Measurements from ENCODE around the gene NRTN. TPM values are rescaled to one million over a fixed set of nuclear protein-coding genes. Genes with fewer than 3 reads are reported as not detected.

NRTN gene
- polyA plus RNA-seq, 1 donor from 2014 or later, result 0.62 TPM

DNA sequence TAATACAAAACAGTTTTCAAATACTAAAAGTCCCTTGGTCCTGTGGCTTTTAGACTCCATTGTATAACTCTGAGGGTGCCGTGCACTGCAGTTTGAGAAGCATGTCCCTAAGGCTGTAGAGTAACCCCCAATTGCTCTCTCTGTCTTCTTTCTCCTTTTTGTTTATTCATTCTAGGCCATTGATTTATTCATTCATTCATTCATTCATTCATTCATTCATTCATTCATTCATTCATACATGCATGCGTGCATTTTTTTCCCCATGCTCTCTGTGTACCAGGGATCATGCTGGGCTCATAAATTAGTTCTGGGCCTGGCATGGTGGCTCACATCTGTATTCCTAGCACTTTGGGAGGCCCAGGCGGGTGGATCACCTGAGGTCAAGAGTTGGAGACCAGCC, 39.6 kb upstream of the NRTN start:
- Histone ChIP-seq H3K27me3 (ENCODE audit: insufficient read depth, low read depth, low read length) (no peaks in the 10 kb centered on the region), H3K79me2 (replicated peaks; ENCODE audit: insufficient read depth, low read length) (no peaks in the 10 kb centered on the region), H3K27ac (ENCODE audit: low read length) (no peak overlapping the region), H3K9me2 (ENCODE audit: insufficient read depth, low read length) (no peaks in the 10 kb centered on the region), H2AFZ (ENCODE audit: low read depth, low read length) (no peak overlapping the region), H3K4me3 (ENCODE audit: low read length) (no peak overlapping the region), H3K4me2 (ENCODE audit: low read length) (no peak overlapping the region), H3K9ac (ENCODE audit: low read length) (no peak overlapping the region), H3F3A (ENCODE audit: insufficient read depth, low read length, poor library complexity, severe bottlenecking) (no peaks in the 10 kb centered on the region), H3K9me3 (ENCODE audit: low read length) (no peaks in the 10 kb centered on the region), H3K36me3 (ENCODE audit: insufficient read depth, low read length) (no peaks in the 10 kb centered on the region), H4K20me1 (ENCODE audit: insufficient read depth) (no peaks in the 10 kb centered on the region)
- TF ChIP-seq SMC3 (conservative IDR thresholded peaks at IDR 0.05; ENCODE audit: poor library complexity) (no peak), EZH2 (IDR thresholded peaks at IDR 0.05; ENCODE audit: borderline replicate concordance, insufficient read depth, low read length, poor library complexity, severe bottlenecking) (no peak), POLR2AphosphoS5 (IDR thresholded peaks at IDR 0.05) (no peak), TAF1 (IDR thresholded peaks at IDR 0.05; ENCODE audit: low read depth) (no peak), RAD21 (conservative IDR thresholded peaks at IDR 0.05) (no peak), EP300 (conservative IDR thresholded peaks at IDR 0.05; ENCODE audit: poor library complexity, severe bottlenecking) (no peak), MXI1 (conservative IDR thresholded peaks at IDR 0.05; ENCODE audit: poor library complexity, severe bottlenecking) (no peak)
- TF ChIP-seq, protein P1, sequence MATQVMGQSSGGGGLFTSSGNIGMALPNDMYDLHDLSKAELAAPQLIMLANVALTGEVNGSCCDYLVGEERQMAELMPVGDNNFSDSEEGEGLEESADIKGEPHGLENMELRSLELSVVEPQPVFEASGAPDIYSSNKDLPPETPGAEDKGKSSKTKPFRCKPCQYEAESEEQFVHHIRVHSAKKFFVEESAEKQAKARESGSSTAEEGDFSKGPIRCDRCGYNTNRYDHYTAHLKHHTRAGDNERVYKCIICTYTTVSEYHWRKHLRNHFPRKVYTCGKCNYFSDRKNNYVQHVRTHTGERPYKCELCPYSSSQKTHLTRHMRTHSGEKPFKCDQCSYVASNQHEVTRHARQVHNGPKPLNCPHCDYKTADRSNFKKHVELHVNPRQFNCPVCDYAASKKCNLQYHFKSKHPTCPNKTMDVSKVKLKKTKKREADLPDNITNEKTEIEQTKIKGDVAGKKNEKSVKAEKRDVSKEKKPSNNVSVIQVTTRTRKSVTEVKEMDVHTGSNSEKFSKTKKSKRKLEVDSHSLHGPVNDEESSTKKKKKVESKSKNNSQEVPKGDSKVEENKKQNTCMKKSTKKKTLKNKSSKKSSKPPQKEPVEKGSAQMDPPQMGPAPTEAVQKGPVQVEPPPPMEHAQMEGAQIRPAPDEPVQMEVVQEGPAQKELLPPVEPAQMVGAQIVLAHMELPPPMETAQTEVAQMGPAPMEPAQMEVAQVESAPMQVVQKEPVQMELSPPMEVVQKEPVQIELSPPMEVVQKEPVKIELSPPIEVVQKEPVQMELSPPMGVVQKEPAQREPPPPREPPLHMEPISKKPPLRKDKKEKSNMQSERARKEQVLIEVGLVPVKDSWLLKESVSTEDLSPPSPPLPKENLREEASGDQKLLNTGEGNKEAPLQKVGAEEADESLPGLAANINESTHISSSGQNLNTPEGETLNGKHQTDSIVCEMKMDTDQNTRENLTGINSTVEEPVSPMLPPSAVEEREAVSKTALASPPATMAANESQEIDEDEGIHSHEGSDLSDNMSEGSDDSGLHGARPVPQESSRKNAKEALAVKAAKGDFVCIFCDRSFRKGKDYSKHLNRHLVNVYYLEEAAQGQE (IDR thresholded peaks at IDR 0.05; ENCODE audit: borderline replicate concordance), result no peak
- TF ChIP-seq, protein P2, sequence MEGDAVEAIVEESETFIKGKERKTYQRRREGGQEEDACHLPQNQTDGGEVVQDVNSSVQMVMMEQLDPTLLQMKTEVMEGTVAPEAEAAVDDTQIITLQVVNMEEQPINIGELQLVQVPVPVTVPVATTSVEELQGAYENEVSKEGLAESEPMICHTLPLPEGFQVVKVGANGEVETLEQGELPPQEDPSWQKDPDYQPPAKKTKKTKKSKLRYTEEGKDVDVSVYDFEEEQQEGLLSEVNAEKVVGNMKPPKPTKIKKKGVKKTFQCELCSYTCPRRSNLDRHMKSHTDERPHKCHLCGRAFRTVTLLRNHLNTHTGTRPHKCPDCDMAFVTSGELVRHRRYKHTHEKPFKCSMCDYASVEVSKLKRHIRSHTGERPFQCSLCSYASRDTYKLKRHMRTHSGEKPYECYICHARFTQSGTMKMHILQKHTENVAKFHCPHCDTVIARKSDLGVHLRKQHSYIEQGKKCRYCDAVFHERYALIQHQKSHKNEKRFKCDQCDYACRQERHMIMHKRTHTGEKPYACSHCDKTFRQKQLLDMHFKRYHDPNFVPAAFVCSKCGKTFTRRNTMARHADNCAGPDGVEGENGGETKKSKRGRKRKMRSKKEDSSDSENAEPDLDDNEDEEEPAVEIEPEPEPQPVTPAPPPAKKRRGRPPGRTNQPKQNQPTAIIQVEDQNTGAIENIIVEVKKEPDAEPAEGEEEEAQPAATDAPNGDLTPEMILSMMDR (IDR thresholded peaks at IDR 0.05; ENCODE audit: poor library complexity, severe bottlenecking), result no peak

DNA sequence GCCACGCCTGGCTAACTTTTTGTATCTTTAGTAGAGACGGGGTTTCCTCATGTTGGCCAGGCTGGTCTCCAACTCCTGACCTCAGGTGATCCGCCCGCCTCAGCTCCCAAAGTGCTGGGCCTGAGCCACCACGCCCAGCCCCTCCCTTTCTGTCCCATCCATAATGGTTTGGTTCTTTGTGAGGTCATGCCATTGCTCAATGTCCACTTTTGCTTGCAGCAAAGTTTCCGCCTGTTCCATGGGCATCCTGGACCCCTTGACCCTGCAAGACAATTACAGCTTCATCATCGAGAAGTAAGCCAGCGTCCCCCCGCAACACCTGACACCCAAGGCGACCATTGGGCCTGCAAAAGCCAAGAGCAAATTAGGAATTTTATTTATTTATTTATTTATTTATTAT, 36.9 kb upstream of the NRTN start:
- no peaks in the 10 kb centered on the region for H3K36me3 ChIP-seq (ENCODE audit: insufficient read depth, low read length)
- TF ChIP-seq, protein P1 (IDR thresholded peaks at IDR 0.05; ENCODE audit: borderline replicate concordance), result no peak
- TF ChIP-seq, protein P2 (IDR thresholded peaks at IDR 0.05; ENCODE audit: poor library complexity, severe bottlenecking), result no peak
- TF ChIP-seq MXI1 (conservative IDR thresholded peaks at IDR 0.05; ENCODE audit: poor library complexity, severe bottlenecking), result no peak
- TF ChIP-seq TAF1 (IDR thresholded peaks at IDR 0.05; ENCODE audit: low read depth), result no peak
- no peak for TF ChIP-seq EZH2 (IDR thresholded peaks at IDR 0.05; ENCODE audit: borderline replicate concordance, insufficient read depth, low read length, poor library complexity, severe bottlenecking)
- no peak for TF ChIP-seq POLR2AphosphoS5 (IDR thresholded peaks at IDR 0.05)
- no peak for TF ChIP-seq RAD21 (conservative IDR thresholded peaks at IDR 0.05)
- TF ChIP-seq EP300 (conservative IDR thresholded peaks at IDR 0.05; ENCODE audit: poor library complexity, severe bottlenecking), result no peak
- TF ChIP-seq SMC3 (conservative IDR thresholded peaks at IDR 0.05; ENCODE audit: poor library complexity), result no peak
- no peaks in the 10 kb centered on the region for H3K9me3 ChIP-seq (ENCODE audit: low read length)
- no peak overlapping the region for H3K27ac ChIP-seq (ENCODE audit: low read length)
- no peaks in the 10 kb centered on the region for H3K79me2 ChIP-seq (replicated peaks; ENCODE audit: insufficient read depth, low read length)
- no peak overlapping the region for H3K4me3 ChIP-seq (ENCODE audit: low read length)
- no peaks in the 10 kb centered on the region for H3K9me2 ChIP-seq (ENCODE audit: insufficient read depth, low read length)
- H2AFZ ChIP-seq (ENCODE audit: low read depth, low read length), result no peak overlapping the region
- H3F3A ChIP-seq (ENCODE audit: insufficient read depth, low read length, poor library complexity, severe bottlenecking), result no peaks in the 10 kb centered on the region
- no peak overlapping the region for H3K4me2 ChIP-seq (ENCODE audit: low read length)
- no peak overlapping the region for H3K9ac ChIP-seq (ENCODE audit: low read length)
- H4K20me1 ChIP-seq (ENCODE audit: insufficient read depth), result no peaks in the 10 kb centered on the region
- H3K27me3 ChIP-seq (ENCODE audit: insufficient read depth, low read depth, low read length), result no peaks in the 10 kb centered on the region
